K562 (cell line): ENCODE data around the gene MORF4L1. TPM values are rescaled to one million over a fixed set of nuclear protein-coding genes. Genes with fewer than 3 reads are reported as not detected.

Experiments
- CREM ChIP-seq: IDR thresholded peaks from 2 replicates; pipeline ENCODE4 v1.6.1; 2014; ENCODE audit warnings: antibody characterized with exemption, low read depth
- DLX4 ChIP-seq: fragments of 250-450 bp; sonication (Bioruptor Pico); IDR thresholded peaks from 2 replicates; pipeline ENCODE4 v1.6.1; 2021; ENCODE audit warnings: mild to moderate bottlenecking
- FOXA1 ChIP-seq: fragments of 450-650 bp; IDR thresholded peaks from 2 replicates; pipeline ENCODE4 v1.6.1; 2016; ENCODE audit warnings: mild to moderate bottlenecking, borderline replicate concordance
- FOXA3 ChIP-seq, 2 experiments: fragments of 450-650 bp in 1 of 2; sonication (generic) in 1 of 2; formaldehyde crosslinking; IDR thresholded peaks in 1 of 2; conservative IDR thresholded peaks in 1 of 2; 2 replicates each; pipeline versions ENCODE4 v1.4.0 to v1.8.0; 2020 to 2022; ENCODE audit warnings: mild to moderate bottlenecking in 2 of 2, missing genetic modification reagents in 1 of 2
- GATA2 ChIP-seq: sonication (generic); formaldehyde crosslinking; IDR thresholded peaks from 2 replicates; pipeline ENCODE4 v1.4.0; 2020; ENCODE audit warnings: mild to moderate bottlenecking, missing genetic modification reagents
- HCFC1 ChIP-seq: IDR thresholded peaks from 2 replicates; pipeline ENCODE4 v1.6.1; 2012; ENCODE audit warnings: low read depth, low read length, improper control_type of control experiment
- HNRNPUL1 ChIP-seq: fragments of 200-400 bp; formaldehyde crosslinking; IDR thresholded peaks from 2 replicates; pipeline ENCODE4 v1.6.1; 2017; ENCODE audit warnings: low read length
- HOXB6 ChIP-seq: fragments of 250-450 bp; sonication (Bioruptor Pico); IDR thresholded peaks from 2 replicates; pipeline ENCODE4 v1.5.1; 2022; ENCODE audit warnings: mild to moderate bottlenecking, borderline replicate concordance
- JUND ChIP-seq, 2 experiments: IDR thresholded peaks; 2 replicates in 1 of 2; 3 replicates in 1 of 2; pipeline ENCODE4 v1.6.1; 2011; ENCODE audit warnings: borderline replicate concordance in 2 of 2, low read depth in 2 of 2, low read length in 2 of 2, improper control_type of control experiment in 1 of 2, missing biosample characterization in 1 of 2, missing genetic modification characterization in 1 of 2, missing genetic modification reagents in 1 of 2
- KDM4B ChIP-seq, 2 experiments: fragments of 450-650 bp in 1 of 2; sonication (generic) in 1 of 2; IDR thresholded peaks; 2 replicates each; pipeline ENCODE4 v1.6.1; 2016 to 2017; ENCODE audit warnings: borderline replicate concordance in 2 of 2, antibody characterized with exemption in 1 of 2, low read depth in 1 of 2, mild to moderate bottlenecking in 1 of 2
- KLF16 ChIP-seq: IDR thresholded peaks from 2 replicates; pipeline ENCODE4 v1.6.1; 2016; ENCODE audit warnings: antibody characterized with exemption
- MAFF ChIP-seq: IDR thresholded peaks from 2 replicates; pipeline ENCODE4 v1.6.1; 2012; ENCODE audit warnings: low read length, improper control_type of control experiment
- MTA1 ChIP-seq: fragments of 450-650 bp; IDR thresholded peaks from 2 replicates; pipeline ENCODE4 v1.6.1; 2017; ENCODE audit warnings: borderline replicate concordance
- RBM22 ChIP-seq: fragments of 200-400 bp; formaldehyde crosslinking; IDR thresholded peaks from 2 replicates; pipeline ENCODE4 v1.6.1; 2018; ENCODE audit warnings: low read length, low read depth; ENCODE audit not compliant: poor library complexity, severe bottlenecking
- TARDBP ChIP-seq: fragments of 450-650 bp; IDR thresholded peaks from 2 replicates; pipeline ENCODE4 v1.6.1; 2016
- TFAP4 ChIP-seq: sonication (generic); formaldehyde crosslinking; IDR thresholded peaks from 2 replicates; pipeline ENCODE4 v1.8.0; 2022; ENCODE audit warnings: missing genetic modification reagents, mild to moderate bottlenecking, moderate library complexity, borderline replicate concordance
- USF1 ChIP-seq: sonication (generic); formaldehyde crosslinking; IDR thresholded peaks from 2 replicates; pipeline ENCODE4 v1.9.0; 2022; ENCODE audit warnings: mild to moderate bottlenecking, missing genetic modification reagents
- XRCC4 ChIP-seq: IDR thresholded peaks from one replicate; pipeline ENCODE4 v1.6.1; 2011; ENCODE audit not compliant: insufficient read depth, insufficient read length; ENCODE audit errors: extremely low read depth
- ZBED1 ChIP-seq: IDR thresholded peaks from 2 replicates; pipeline ENCODE4 v1.6.1; 2014
- ZBTB5 ChIP-seq: fragments of 450-650 bp; IDR thresholded peaks from 2 replicates; pipeline ENCODE4 v1.6.1; 2017; ENCODE audit warnings: antibody characterized with exemption
- ZNF124 ChIP-seq: sonication (generic); formaldehyde crosslinking; IDR thresholded peaks from 2 replicates; pipeline ENCODE4 v1.8.1; 2022; ENCODE audit warnings: missing genetic modification reagents
- ZNF280B ChIP-seq: fragments of 250-450 bp; sonication (Bioruptor Pico); IDR thresholded peaks from 2 replicates; pipeline ENCODE4 v1.5.1; 2021; ENCODE audit warnings: mild to moderate bottlenecking
- ZNF41 ChIP-seq: fragments of 250-450 bp; sonication (Bioruptor Pico); conservative IDR thresholded peaks from 2 replicates; pipeline ENCODE4 v1.4.0; 2020; ENCODE audit warnings: mild to moderate bottlenecking
- polyA plus RNA-seq, 8 experiments: library from polyadenylated mRNA; depleted of rRNA in 4 of 8; stranded (reverse) in 5 of 8; unstranded in 3 of 8; fragments of >200 nt; fragmentation: Nextera tagmentation in 2 of 8; fragmentation: Illumina TruSeq in 1 of 8; extraction: Ambion mirVana in 2 of 8; extraction: Trizol in 1 of 8; gene quantifications; 2 replicates each; pipeline versions ENCODE4 v1.2.1 to v1.2.3, GENCODE V29; 2011 to 2014; ENCODE audit warnings: inconsistent platforms in 1 of 8, missing spikeins in 1 of 8
- total RNA-seq, 7 experiments: library from RNA; depleted of rRNA in 6 of 7; stranded (reverse); fragments of >200 nt in 6 of 7; fragmentation: Illumina TruSeq in 2 of 7; extraction: Trizol in 2 of 7; gene quantifications; 2 replicates each; pipeline versions ENCODE4 v1.2.1 to v1.2.3, GENCODE V29; 2011 to 2021; ENCODE audit warnings: low replicate concordance in 1 of 7

MORF4L1 gene
- total and polyA plus RNA-seq, 9 of the 15 experiments (the other 6 are each of a cell fraction or from before 2014, with no cell fraction given) = 127 to 615 (median 281) TPM

- TF ChIP-seq XRCC4 (no peak), HNRNPUL1 (no peak), TFAP4 (peak; percentile 87), KLF16 (no peak), TARDBP (no peak), GATA2 (no peak), HCFC1 (peak; percentile 73), USF1 (CRISPR knock-in tag) (no peak), KDM4B (IDR thresholded peaks at IDR 0.05; ENCODE audit: borderline replicate concordance in 2 of 2, low read depth in 1 of 2) (no peak), ZBTB5 (no peak), RBM22 (peak; percentile 81), ZBED1 (no peak), ZNF280B (no peak), ZNF124 (no peak), ZNF41 (CRISPR knock-in tag) (no peak), FOXA3 (CRISPR knock-in tag; conservative IDR thresholded peaks at IDR 0.05 in 1 of 2, IDR thresholded peaks at IDR 0.05 in 1 of 2) (no peak; a peak in 1 of 4 replicates), MTA1 (no peak), MAFF (no peak; the same call in 1 of the 2 replicates), HOXB6 (CRISPR knock-in tag) (no peak), FOXA1 (no peak), CREM (peak; percentile 80; the same call in 1 of the 2 replicates), JUND (IDR thresholded peaks at IDR 0.05; ENCODE audit: borderline replicate concordance, low read depth, low read length) (peak; percentile 14; the same call in 1 of the 2 replicates), JUND (tag; IDR thresholded peaks at IDR 0.05; ENCODE audit: borderline replicate concordance, low read depth, low read length) (no peak; the same call in 2 of the 3 replicates), DLX4 (no peak)
These were observed 492 bp downstream of the MORF4L1 start (continued) for GRCh38 chr15:78872972-78873792.
